ENCODE measurements around the gene SYCP3. TPM values are rescaled to one million over a fixed set of nuclear protein-coding genes. Genes with fewer than 3 reads are reported as not detected.
"Not testable (repeated sequence)": the region's sequence is repeated elsewhere in the genome, so short reads cannot be mapped to it uniquely, and the experiment has no call there.

Gene SYCP3
- total RNA-seq, 1 donor from 2014 or later = under 0.01 TPM

GRCh38 chr12:101713930-101714329 lies 25.3 kb downstream of the SYCP3 start:
- no peak for DNase-seq (ENCODE audit: low read depth, low spot score)

GRCh38 chr12:101713059-101713682 lies 26.1 kb downstream of the SYCP3 start:
- DNase-seq (ENCODE audit: low read depth, low spot score) = no peak

GRCh38 chr12:101710288-101710687 lies 29.0 kb downstream of the SYCP3 start:
- DNase-seq (ENCODE audit: low read depth, low spot score) = no peak

GRCh38 chr12:101707131-101707782 lies 32.0 kb downstream of the SYCP3 start:
- no peak for DNase-seq (ENCODE audit: low read depth, low spot score)

GRCh38 chr12:101706403-101706802 lies 32.9 kb downstream of the SYCP3 start:
- no peak for DNase-seq (ENCODE audit: low read depth, low spot score)

GRCh38 chr12:101703487-101703886 lies 35.8 kb downstream of the SYCP3 start:
- DNase-seq (ENCODE audit: low read depth, low spot score) = no peak

GRCh38 chr12:101700299-101700820 lies 38.9 kb downstream of the SYCP3 start:
- DNase-seq (ENCODE audit: low read depth, low spot score) = no peak

GRCh38 chr12:101698800-101699347 lies 40.4 kb downstream of the SYCP3 start:
- no peak for DNase-seq (ENCODE audit: low read depth, low spot score)

GRCh38 chr12:101697930-101698799 lies 41.1 kb downstream of the SYCP3 start:
- no peak for DNase-seq (ENCODE audit: low read depth, low spot score)

- no peak for DNase-seq (ENCODE audit: low read depth, low spot score)
These were observed 41.9 kb downstream of the SYCP3 start, which contains the start of gene CHPT1 for GRCh38 chr12:101697197-101697929. TSS of gene CHPT1 (plus strand) at chr12:101697640. CDS start at chr12:101697862, 222 bp downstream.

GRCh38 chr12:101696251-101697196 lies 42.7 kb downstream of the SYCP3 start:
- no peak for DNase-seq (ENCODE audit: low read depth, low spot score)

- DNase-seq (ENCODE audit: low read depth, low spot score) = no peak
These were observed 43.6 kb downstream of the SYCP3 start for GRCh38 chr12:101695706-101696105.

GRCh38 chr12:101694986-101695385 lies 44.3 kb downstream of the SYCP3 start:
- no peak for DNase-seq (ENCODE audit: low read depth, low spot score)

GRCh38 chr12:101694297-101694848 lies 44.9 kb downstream of the SYCP3 start:
- no peak for DNase-seq (ENCODE audit: low read depth, low spot score)

- DNase-seq (ENCODE audit: low read depth, low spot score) = no peak
These were observed 47.7 kb downstream of the SYCP3 start for GRCh38 chr12:101691503-101692096.

- DNase-seq (ENCODE audit: low read depth, low spot score) = no peak
These were observed 48.6 kb downstream of the SYCP3 start for GRCh38 chr12:101690544-101691098.

GRCh38 chr12:101686176-101686575 lies 53.1 kb downstream of the SYCP3 start:
- no peak for DNase-seq (ENCODE audit: low read depth, low spot score)

- DNase-seq (ENCODE audit: low read depth, low spot score) = no peak
These were observed 54.2 kb downstream of the SYCP3 start for GRCh38 chr12:101685092-101685491.

GRCh38 chr12:101681627-101682026 lies 57.6 kb downstream of the SYCP3 start:
- not testable (repeated sequence) for DNase-seq (ENCODE audit: low read depth, low spot score)

All from pulmonary artery endothelial cell (primary cell).